COLO668 (cell line): Measurements from ENCODE around the gene HAND2.

ENCODE experiments used
- DNase-seq: peaks from one replicate; lab custom pipeline; 2025; ENCODE audit not compliant: unreplicated experiment; lab: John Stamatoyannopoulos, UW

The HAND2 gene

GRCh38 chr4:173536808-173537429, 6.9 kb upstream of the HAND2 start:
- peak; percentile 21 for DNase-seq

- no peak for DNase-seq
These were observed 5.9 kb upstream of the HAND2 start for GRCh38 chr4:173535957-173536356.

- DNase-seq = no peak
These were observed 5.3 kb upstream of the HAND2 start for GRCh38 chr4:173535165-173535902.

- DNase-seq = no peak
These were observed 4.4 kb upstream of the HAND2 start for GRCh38 chr4:173534434-173534833.

- DNase-seq = no peak
These were observed 2.9 kb upstream of the HAND2 start for GRCh38 chr4:173532725-173533511.

GRCh38 chr4:173531086-173531965, 1.3 kb upstream of the HAND2 start:
- no peak for DNase-seq

- no peak for DNase-seq
These were observed 477 bp upstream of the HAND2 start for GRCh38 chr4:173530326-173531085.

GRCh38 chr4:173528378-173529321, 1.4 kb downstream of the HAND2 start:
- peak; percentile 25 for DNase-seq

GRCh38 chr4:173527103-173527891, 2.7 kb downstream of the HAND2 start:
- DNase-seq = no peak

GRCh38 chr4:173526724-173527102, 3.3 kb downstream of the HAND2 start:
- DNase-seq = no peak

GRCh38 chr4:173526027-173526482, 4.0 kb downstream of the HAND2 start:
- no peak for DNase-seq

- no peak for DNase-seq
These were observed 4.7 kb downstream of the HAND2 start for GRCh38 chr4:173525118-173526011.

- DNase-seq = no peak
These were observed 5.6 kb downstream of the HAND2 start for GRCh38 chr4:173524218-173525117.

- no peak for DNase-seq
These were observed 7.1 kb downstream of the HAND2 start for GRCh38 chr4:173522951-173523395.

GRCh38 chr4:173522160-173522950, 7.7 kb downstream of the HAND2 start:
- peak; percentile 75 for DNase-seq
